ENCODE data around the gene PDLIM7.

DNA sequence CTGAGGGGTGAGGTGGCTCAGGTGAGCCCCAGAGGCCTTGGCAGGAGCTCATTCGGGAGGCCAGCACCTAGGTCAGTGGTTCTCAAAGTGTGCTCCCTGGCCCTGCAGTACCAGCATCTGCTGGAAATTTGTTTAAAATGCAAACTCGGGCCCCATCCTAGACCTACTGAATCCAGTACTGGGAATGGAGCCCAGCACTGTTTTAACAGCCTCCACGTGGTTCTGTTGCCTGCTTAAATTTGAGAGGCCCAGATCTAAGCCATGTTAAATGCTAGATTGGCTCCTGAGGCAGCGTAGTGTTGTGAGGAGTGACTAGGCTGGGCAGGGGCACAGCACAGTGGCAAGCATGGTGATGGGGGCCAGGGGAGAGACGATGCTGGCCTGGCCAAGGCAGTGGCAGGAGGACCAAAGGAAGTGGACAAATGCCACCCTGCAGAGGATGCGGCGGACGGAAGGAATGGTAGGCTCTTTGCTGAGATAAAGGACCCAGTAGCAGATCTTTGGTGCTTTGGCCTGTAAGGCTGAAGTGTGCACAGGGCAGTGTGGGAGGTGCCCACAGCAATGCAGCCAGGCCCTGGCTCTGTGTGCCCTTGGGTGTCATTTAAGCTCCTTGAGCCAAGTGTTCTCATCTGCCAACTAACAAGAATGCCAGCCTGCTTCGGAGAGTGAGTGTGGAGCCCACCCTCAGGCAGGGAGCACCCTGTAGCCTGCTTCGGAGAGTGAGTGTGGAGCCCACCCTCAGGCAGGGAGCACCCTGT, 46.6 kb downstream of the PDLIM7 start:
- TF ChIP-seq, protein P1, sequence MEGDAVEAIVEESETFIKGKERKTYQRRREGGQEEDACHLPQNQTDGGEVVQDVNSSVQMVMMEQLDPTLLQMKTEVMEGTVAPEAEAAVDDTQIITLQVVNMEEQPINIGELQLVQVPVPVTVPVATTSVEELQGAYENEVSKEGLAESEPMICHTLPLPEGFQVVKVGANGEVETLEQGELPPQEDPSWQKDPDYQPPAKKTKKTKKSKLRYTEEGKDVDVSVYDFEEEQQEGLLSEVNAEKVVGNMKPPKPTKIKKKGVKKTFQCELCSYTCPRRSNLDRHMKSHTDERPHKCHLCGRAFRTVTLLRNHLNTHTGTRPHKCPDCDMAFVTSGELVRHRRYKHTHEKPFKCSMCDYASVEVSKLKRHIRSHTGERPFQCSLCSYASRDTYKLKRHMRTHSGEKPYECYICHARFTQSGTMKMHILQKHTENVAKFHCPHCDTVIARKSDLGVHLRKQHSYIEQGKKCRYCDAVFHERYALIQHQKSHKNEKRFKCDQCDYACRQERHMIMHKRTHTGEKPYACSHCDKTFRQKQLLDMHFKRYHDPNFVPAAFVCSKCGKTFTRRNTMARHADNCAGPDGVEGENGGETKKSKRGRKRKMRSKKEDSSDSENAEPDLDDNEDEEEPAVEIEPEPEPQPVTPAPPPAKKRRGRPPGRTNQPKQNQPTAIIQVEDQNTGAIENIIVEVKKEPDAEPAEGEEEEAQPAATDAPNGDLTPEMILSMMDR (IDR thresholded peaks at IDR 0.05): no peak
- no peak for TF ChIP-seq POLR2A (IDR thresholded peaks at IDR 0.05)
